HEK293 (cell line): ENCODE measurements around the gene FIGLA.

Experiments used
- CTCF ChIA-PET: fragments of 350-600 bp; formaldehyde crosslinking; extraction: SDS; loops from one replicate; lab custom pipeline; 2021; ENCODE audit warnings: antibody characterized with exemption; lab: Yijun Ruan, JAX
- POLR2A ChIA-PET: fragments of 300-600 bp; formaldehyde crosslinking; extraction: SDS; loops from one replicate; lab custom pipeline; 2020; ENCODE audit warnings: antibody characterized with exemption, inconsistent platforms; lab: Yijun Ruan, JAX
- H3K27ac ChIP-seq: fragments of 200-500 bp; sonication (Bioruptor generic); 2 replicates; pipeline ENCODE4 v1.5.1; 2014; ENCODE audit warnings: low read depth, low read length, control low read depth, inconsistent platforms; ENCODE audit errors: extremely low read depth
- H3K36me3 ChIP-seq, 2 experiments: fragments of 200-500 bp in 1 of 2; sonication (Bioruptor generic) in 1 of 2; 1 replicate in 1 of 2; 2 replicates in 1 of 2; pipeline ENCODE4 v1.5.1; 2014 to 2017; ENCODE audit warnings: inconsistent platforms in 2 of 2, low read length in 2 of 2; ENCODE audit not compliant: control insufficient read depth in 2 of 2, insufficient read depth in 1 of 2
- H3K4me1 ChIP-seq: fragments of 200-500 bp; sonication (Bioruptor generic); 2 replicates; pipeline ENCODE4 v1.5.1; 2014; ENCODE audit warnings: mild to moderate bottlenecking, low read length, inconsistent platforms; ENCODE audit not compliant: control insufficient read depth, insufficient read depth
- H3K4me3 ChIP-seq: 2 replicates; pipeline ENCODE4 v1.5.1; 2011; ENCODE audit warnings: low read depth, mild to moderate bottlenecking, control low read depth, low read length, moderate library complexity
- H3K9me3 ChIP-seq: fragments of 200-500 bp; sonication (Bioruptor generic); 2 replicates; pipeline ENCODE4 v1.5.1; 2014; ENCODE audit warnings: low read depth, low read length, inconsistent platforms; ENCODE audit not compliant: control insufficient read depth, insufficient read depth
- FEZF1 ChIP-seq: fragments of 450-650 bp; formaldehyde crosslinking; IDR thresholded peaks from 2 replicates; pipeline ENCODE4 v1.5.1; 2016; ENCODE audit warnings: missing biosample characterization, missing genetic modification characterization
- MZF1 ChIP-seq: fragments of 450-650 bp; formaldehyde crosslinking; IDR thresholded peaks from 2 replicates; pipeline ENCODE4 v1.5.1; 2017; ENCODE audit warnings: missing biosample characterization, missing genetic modification characterization, borderline replicate concordance
- PRDM1 ChIP-seq: fragments of 450-650 bp; formaldehyde crosslinking; IDR thresholded peaks from 2 replicates; pipeline ENCODE4; 2016; ENCODE audit warnings: missing biosample characterization, missing genetic modification characterization
- PRDM6 ChIP-seq: fragments of 450-650 bp; formaldehyde crosslinking; IDR thresholded peaks from 2 replicates; pipeline ENCODE4 v1.5.1; 2017; ENCODE audit warnings: missing biosample characterization, missing genetic modification characterization
- SCRT2 ChIP-seq: fragments of 450-650 bp; formaldehyde crosslinking; IDR thresholded peaks from 2 replicates; pipeline ENCODE4 v1.5.1; 2016; ENCODE audit warnings: missing biosample characterization, missing genetic modification characterization
- WT1 ChIP-seq: fragments of 450-650 bp; formaldehyde crosslinking; IDR thresholded peaks from 2 replicates; pipeline ENCODE4 v1.5.1; 2016; ENCODE audit warnings: missing biosample characterization, missing genetic modification characterization
- YY2 ChIP-seq: fragments of 450-650 bp; formaldehyde crosslinking; IDR thresholded peaks from 2 replicates; pipeline ENCODE4 v1.5.1; 2016; ENCODE audit warnings: missing biosample characterization, missing genetic modification characterization
- ZBTB49 ChIP-seq: fragments of 450-650 bp; formaldehyde crosslinking; IDR thresholded peaks from 2 replicates; pipeline ENCODE4 v1.5.1; 2016; ENCODE audit warnings: missing biosample characterization, missing genetic modification characterization, low read depth
- ZBTB6 ChIP-seq: fragments of 450-650 bp; formaldehyde crosslinking; IDR thresholded peaks from 2 replicates; pipeline ENCODE4 v1.5.1; 2017; ENCODE audit warnings: missing biosample characterization, missing genetic modification characterization
- ZNF140 ChIP-seq: fragments of 450-650 bp; formaldehyde crosslinking; IDR thresholded peaks from 2 replicates; pipeline ENCODE4 v1.5.1; 2016; ENCODE audit warnings: missing biosample characterization, missing genetic modification characterization
- ZNF2 ChIP-seq: fragments of 450-650 bp; formaldehyde crosslinking; IDR thresholded peaks from 2 replicates; pipeline ENCODE4 v1.5.1; 2016; ENCODE audit warnings: missing biosample characterization, missing genetic modification characterization
- ZNF366 ChIP-seq: fragments of 450-650 bp; formaldehyde crosslinking; conservative IDR thresholded peaks from 2 replicates; pipeline ENCODE4 v1.5.1; 2016; ENCODE audit warnings: missing biosample characterization, missing genetic modification characterization
- ZNF610 ChIP-seq: fragments of 450-650 bp; formaldehyde crosslinking; IDR thresholded peaks from 2 replicates; pipeline ENCODE4 v1.5.1; 2016; ENCODE audit warnings: missing biosample characterization, missing genetic modification characterization, borderline replicate concordance
- ZNF654 ChIP-seq: fragments of 450-650 bp; formaldehyde crosslinking; IDR thresholded peaks from 2 replicates; pipeline ENCODE4 v1.5.1; 2016; ENCODE audit warnings: low read depth, missing biosample characterization, missing genetic modification characterization
- ZNF777 ChIP-seq: fragments of 450-650 bp; formaldehyde crosslinking; IDR thresholded peaks from 2 replicates; pipeline ENCODE4 v1.5.1; 2017; ENCODE audit warnings: missing biosample characterization, missing genetic modification characterization, borderline replicate concordance
- ZNF843 ChIP-seq: fragments of 450-650 bp; formaldehyde crosslinking; IDR thresholded peaks from 2 replicates; pipeline ENCODE4 v1.5.1; 2016; ENCODE audit warnings: missing biosample characterization, missing genetic modification characterization
- ZSCAN16 ChIP-seq: fragments of 450-650 bp; formaldehyde crosslinking; IDR thresholded peaks from 2 replicates; pipeline ENCODE4 v1.5.1; 2016; ENCODE audit warnings: missing biosample characterization, missing genetic modification characterization
- TF ChIP-seq, protein P1 (sequence below): fragments of 450-650 bp; formaldehyde crosslinking; IDR thresholded peaks from 2 replicates; pipeline ENCODE4 v1.5.1; 2016; ENCODE audit warnings: missing biosample characterization, missing genetic modification characterization
- TF ChIP-seq, protein P2 (sequence below): fragments of 450-650 bp; formaldehyde crosslinking; conservative IDR thresholded peaks from 2 replicates; pipeline ENCODE4 v1.5.1; 2016; ENCODE audit warnings: low read depth, missing biosample characterization, missing genetic modification characterization

The FIGLA gene

DNA sequence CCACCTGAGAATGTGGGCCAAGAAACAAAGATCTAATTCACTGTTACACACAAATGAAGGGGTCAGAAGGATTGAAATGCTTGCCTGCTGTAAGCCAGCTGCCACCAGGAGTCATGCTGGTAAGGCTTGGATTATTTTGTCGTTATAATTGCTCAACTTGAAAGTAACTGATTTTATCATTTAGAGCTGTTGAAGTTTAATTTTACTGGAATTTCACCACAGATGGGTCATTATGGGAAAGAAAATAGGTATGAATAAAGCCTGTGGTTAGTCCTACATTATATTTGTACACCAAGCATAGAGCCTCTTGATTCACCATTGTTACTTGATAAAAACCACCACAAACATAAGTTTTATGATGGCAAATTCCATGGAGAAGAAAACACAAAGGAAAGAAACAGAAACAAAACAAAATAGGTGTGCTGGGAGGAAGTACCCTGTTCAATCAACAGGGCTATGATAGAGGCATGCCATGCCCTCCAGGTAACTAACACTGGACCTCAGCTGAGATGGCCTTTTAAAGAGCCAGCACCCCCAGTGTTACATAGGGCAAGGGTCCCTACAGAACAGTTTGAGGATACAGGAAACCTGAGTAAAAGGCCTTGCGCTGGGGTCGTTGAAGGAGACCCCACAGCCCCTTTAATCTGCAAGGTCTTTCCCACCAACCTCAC lies 27.0 kb upstream of the FIGLA start:
- Histone ChIP-seq H3K4me1 (no peaks in the 10 kb centered on the region), H3K4me3 (no peak overlapping the region), H3K9me3 (no peaks in the 10 kb centered on the region), H3K27ac (no peak overlapping the region), H3K36me3 (no peaks in the 10 kb centered on the region)
- POLR2A ChIA-PET: no interaction called here
- CTCF ChIA-PET: interaction anchor here (1.0 kb wide), 1 partner anchor 9 kb away, joined by 3 read pairs; no protein-coding TSS in a partner anchor
- TF ChIP-seq PRDM1 (tag by site-specific recombination) (no peak), ZSCAN16 (no peak), ZNF2 (tag by site-specific recombination) (no peak), ZNF610 (tag by site-specific recombination) (no peak), WT1 (tag by site-specific recombination) (no peak), ZNF366 (no peak), FEZF1 (tag by site-specific recombination) (no peak), ZNF654 (no peak), ZBTB6 (tag by site-specific recombination) (no peak), ZNF843 (no peak), MZF1 (tag by site-specific recombination) (no peak), ZBTB49 (tag by site-specific recombination) (no peak), PRDM6 (tag by site-specific recombination) (no peak), ZNF140 (tag by site-specific recombination) (no peak), ZNF777 (tag by site-specific recombination) (no peak), SCRT2 (no peak), YY2 (tag by site-specific recombination) (no peak)
- TF ChIP-seq, protein P1, sequence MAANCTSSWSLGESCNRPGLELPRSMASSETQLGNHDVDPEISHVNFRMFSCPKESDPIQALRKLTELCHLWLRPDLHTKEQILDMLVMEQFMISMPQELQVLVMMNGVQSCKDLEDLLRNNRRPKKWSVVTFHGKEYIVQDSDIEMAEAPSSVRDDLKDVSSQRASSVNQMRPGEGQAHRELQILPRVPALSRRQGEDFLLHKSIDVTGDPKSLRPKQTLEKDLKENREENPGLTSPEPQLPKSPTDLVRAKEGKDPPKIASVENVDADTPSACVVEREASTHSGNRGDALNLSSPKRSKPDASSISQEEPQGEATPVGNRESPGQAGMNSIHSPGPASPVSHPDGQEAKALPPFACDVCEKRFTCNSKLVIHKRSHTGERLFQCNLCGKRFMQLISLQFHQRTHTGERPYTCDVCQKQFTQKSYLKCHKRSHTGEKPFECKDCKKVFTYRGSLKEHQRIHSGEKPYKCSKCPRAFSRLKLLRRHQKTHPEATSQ (tag by site-specific recombination): no peak
- TF ChIP-seq, protein P2, sequence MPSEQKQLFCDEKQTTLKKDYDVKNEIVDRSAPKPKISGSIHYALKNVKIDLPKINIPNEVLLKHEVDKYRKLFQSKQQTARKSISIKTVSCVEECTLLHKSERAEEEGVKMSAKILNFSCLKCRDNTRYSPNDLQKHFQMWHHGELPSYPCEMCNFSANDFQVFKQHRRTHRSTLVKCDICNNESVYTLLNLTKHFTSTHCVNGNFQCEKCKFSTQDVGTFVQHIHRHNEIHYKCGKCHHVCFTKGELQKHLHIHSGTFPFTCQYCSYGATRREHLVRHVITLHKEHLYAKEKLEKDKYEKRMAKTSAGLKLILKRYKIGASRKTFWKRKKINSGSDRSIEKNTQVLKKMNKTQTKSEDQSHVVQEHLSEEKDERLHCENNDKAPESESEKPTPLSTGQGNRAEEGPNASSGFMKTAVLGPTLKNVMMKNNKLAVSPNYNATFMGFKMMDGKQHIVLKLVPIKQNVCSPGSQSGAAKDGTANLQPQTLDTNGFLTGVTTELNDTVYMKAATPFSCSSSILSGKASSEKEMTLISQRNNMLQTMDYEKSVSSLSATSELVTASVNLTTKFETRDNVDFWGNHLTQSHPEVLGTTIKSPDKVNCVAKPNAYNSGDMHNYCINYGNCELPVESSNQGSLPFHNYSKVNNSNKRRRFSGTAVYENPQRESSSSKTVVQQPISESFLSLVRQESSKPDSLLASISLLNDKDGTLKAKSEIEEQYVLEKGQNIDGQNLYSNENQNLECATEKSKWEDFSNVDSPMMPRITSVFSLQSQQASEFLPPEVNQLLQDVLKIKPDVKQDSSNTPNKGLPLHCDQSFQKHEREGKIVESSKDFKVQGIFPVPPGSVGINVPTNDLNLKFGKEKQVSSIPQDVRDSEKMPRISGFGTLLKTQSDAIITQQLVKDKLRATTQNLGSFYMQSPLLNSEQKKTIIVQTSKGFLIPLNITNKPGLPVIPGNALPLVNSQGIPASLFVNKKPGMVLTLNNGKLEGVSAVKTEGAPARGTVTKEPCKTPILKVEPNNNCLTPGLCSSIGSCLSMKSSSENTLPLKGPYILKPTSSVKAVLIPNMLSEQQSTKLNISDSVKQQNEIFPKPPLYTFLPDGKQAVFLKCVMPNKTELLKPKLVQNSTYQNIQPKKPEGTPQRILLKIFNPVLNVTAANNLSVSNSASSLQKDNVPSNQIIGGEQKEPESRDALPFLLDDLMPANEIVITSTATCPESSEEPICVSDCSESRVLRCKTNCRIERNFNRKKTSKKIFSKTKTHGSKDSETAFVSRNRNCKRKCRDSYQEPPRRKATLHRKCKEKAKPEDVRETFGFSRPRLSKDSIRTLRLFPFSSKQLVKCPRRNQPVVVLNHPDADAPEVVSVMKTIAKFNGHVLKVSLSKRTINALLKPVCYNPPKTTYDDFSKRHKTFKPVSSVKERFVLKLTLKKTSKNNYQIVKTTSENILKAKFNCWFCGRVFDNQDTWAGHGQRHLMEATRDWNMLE (tag by site-specific recombination): no peak
